ENCODE results near the gene AADAT.
"Not testable (repeated sequence)": the region's sequence is repeated elsewhere in the genome, so short reads cannot be mapped to it uniquely, and the experiment has no call there.

The AADAT gene

GRCh38 chr4:170089668-170090351, at the start of gene AADAT:
Gene AADAT, minus strand, starts transcription at chr4:170089956. Its CDS starts 266 bp downstream, at chr4:170089690.
- peak; percentile 90 for DNase-seq (ENCODE audit: low spot score)

GRCh38 chr4:170138580-170139194, 48.9 kb upstream of the AADAT start:
- peak; percentile 84 for DNase-seq (ENCODE audit: low spot score)

GRCh38 chr4:170137927-170138326, 48.2 kb upstream of the AADAT start:
- no peak for DNase-seq (ENCODE audit: low spot score)

GRCh38 chr4:170137466-170137865, 47.7 kb upstream of the AADAT start:
- DNase-seq (ENCODE audit: low spot score) = no peak

- no peak for DNase-seq (ENCODE audit: low spot score)
These were observed 45.1 kb upstream of the AADAT start for GRCh38 chr4:170134821-170135220.

- no peak for DNase-seq (ENCODE audit: low spot score)
These were observed 38.6 kb upstream of the AADAT start for GRCh38 chr4:170128219-170128804.

GRCh38 chr4:170127758-170128157, 38.0 kb upstream of the AADAT start:
- DNase-seq (ENCODE audit: low spot score) = no peak

- DNase-seq (ENCODE audit: low spot score) = no peak
These were observed 34.6 kb upstream of the AADAT start for GRCh38 chr4:170124406-170124805.

GRCh38 chr4:170122252-170122651, 32.5 kb upstream of the AADAT start:
- DNase-seq (ENCODE audit: low spot score) = no peak

- DNase-seq (ENCODE audit: low spot score) = no peak
These were observed 24.9 kb upstream of the AADAT start for GRCh38 chr4:170114636-170115035.

GRCh38 chr4:170114183-170114582, 24.4 kb upstream of the AADAT start:
- not testable (repeated sequence) for DNase-seq (ENCODE audit: low spot score)

- DNase-seq (ENCODE audit: low spot score) = no peak
These were observed 21.8 kb upstream of the AADAT start for GRCh38 chr4:170111546-170111945.

- DNase-seq (ENCODE audit: low spot score) = no peak
These were observed 21.3 kb upstream of the AADAT start for GRCh38 chr4:170111085-170111484.

GRCh38 chr4:170110285-170110672, 20.5 kb upstream of the AADAT start:
- DNase-seq (ENCODE audit: low spot score) = no peak

- DNase-seq (ENCODE audit: low spot score) = no peak
These were observed 20.0 kb upstream of the AADAT start for GRCh38 chr4:170109586-170110284.

GRCh38 chr4:170106900-170107299, 17.1 kb upstream of the AADAT start:
- DNase-seq (ENCODE audit: low spot score) = no peak

- DNase-seq (ENCODE audit: low spot score) = no peak
These were observed 12.7 kb upstream of the AADAT start for GRCh38 chr4:170102426-170102825.

GRCh38 chr4:170098171-170098570, 8.4 kb upstream of the AADAT start:
- DNase-seq (ENCODE audit: low spot score) = not testable (repeated sequence)

- no peak for DNase-seq (ENCODE audit: low spot score)
These were observed 7.9 kb upstream of the AADAT start for GRCh38 chr4:170097681-170098080.

GRCh38 chr4:170093973-170094535, 4.3 kb upstream of the AADAT start:
- DNase-seq (ENCODE audit: low spot score) = no peak

GRCh38 chr4:170091069-170091696, 1.4 kb upstream of the AADAT start:
- DNase-seq (ENCODE audit: low spot score) = no peak

Data from RKO (cell line).